Muscle layer of colon (tissue), 2 donors: ENCODE results near the gene MEGF8.
"Not testable (repeated sequence)": the region's sequence is repeated elsewhere in the genome, so short reads cannot be mapped to it uniquely, and the experiment has no call there.

Experiments
- H3K27ac ChIP-seq: one replicate; pipeline ENCODE4 v1.7.0; 2013; ENCODE audit warnings: low read depth, mild to moderate bottlenecking, low read length, moderate library complexity
- H3K27me3 ChIP-seq, 2 donors: one replicate each; pipeline ENCODE4 v1.7.0; 2013; ENCODE audit warnings: low read length in 2 of 2, mild to moderate bottlenecking in 2 of 2; ENCODE audit not compliant: insufficient read depth in 2 of 2, control insufficient read depth in 1 of 2
- H3K36me3 ChIP-seq: one replicate; pipeline ENCODE4 v1.7.0; 2013; ENCODE audit warnings: mild to moderate bottlenecking, low read length; ENCODE audit not compliant: insufficient read depth
- H3K4me1 ChIP-seq: one replicate; pipeline ENCODE4 v1.7.0; 2013; ENCODE audit warnings: mild to moderate bottlenecking, low read length; ENCODE audit not compliant: insufficient read depth
- H3K4me3 ChIP-seq, 2 donors: one replicate each; pipeline ENCODE4 v1.7.0; 2013; ENCODE audit warnings: low read length in 2 of 2, low read depth in 1 of 2, mild to moderate bottlenecking in 1 of 2, moderate library complexity in 1 of 2
- H3K9ac ChIP-seq: one replicate; pipeline ENCODE4 v1.7.0; 2013; ENCODE audit warnings: low read length
- H3K9me3 ChIP-seq: one replicate; pipeline ENCODE4 v1.7.0; 2013; ENCODE audit warnings: mild to moderate bottlenecking, low read length
- donor health status: abdominal sarcoma.
- donor health status: Adenocarcinoma of cecum.

The MEGF8 gene

GRCh38 chr19:42325896-42326771 lies 699 bp downstream of the MEGF8 start:
- H3K27ac ChIP-seq: peak overlapping the region; percentile 39
- H3K4me1 ChIP-seq: peaks cover 19% of the 10 kb centered on the region
- peak overlapping the region; percentile 25 to 97 for H3K4me3 ChIP-seq

GRCh38 chr19:42326969-42327368 lies 1.5 kb downstream of the MEGF8 start:
- Histone ChIP-seq H3K4me3 (peak overlapping the region in 1 of 2 donors; percentile 7), H3K9ac (no peak overlapping the region)

More at GRCh38 chr19:42325896-42326771, 699 bp downstream of the MEGF8 start:
- Histone ChIP-seq H3K36me3 (no peaks in the 10 kb centered on the region), H3K27me3 (peaks cover 15 to 17% of the 10 kb centered on the region in 2 donors), H3K9me3 (no peaks in the 10 kb centered on the region), H3K9ac (peak overlapping the region; percentile 90)

DNA sequence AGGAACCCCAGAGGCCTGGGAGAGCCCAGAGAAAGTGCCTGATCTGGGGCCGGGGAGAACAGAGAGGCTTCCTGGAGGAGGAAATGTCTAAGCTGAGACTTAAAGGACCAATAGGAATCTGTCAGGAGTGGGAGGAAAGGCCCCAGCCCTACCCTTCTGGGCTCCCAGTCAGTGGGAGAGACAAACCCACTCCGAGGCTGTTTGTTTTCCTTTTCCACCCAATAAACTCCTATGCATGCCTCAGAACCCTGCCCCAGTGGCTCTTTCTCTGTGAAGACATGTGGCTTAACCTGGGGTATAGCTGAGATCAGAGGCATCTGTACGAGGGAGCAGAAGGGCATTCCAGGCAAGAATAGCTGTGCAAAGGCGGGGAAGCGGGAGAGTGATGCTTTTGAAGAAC lies 1.9 kb downstream of the MEGF8 start:
- Histone ChIP-seq H3K9ac (no peak overlapping the region), H3K9me3 (no peaks in the 10 kb centered on the region), H3K4me1 (peaks cover 19% of the 10 kb centered on the region), H3K27me3 (peaks cover 15 to 17% of the 10 kb centered on the region in 2 donors), H3K4me3 (peak overlapping the region in 1 of 2 donors; percentile 7), H3K36me3 (no peaks in the 10 kb centered on the region), H3K27ac (no peak overlapping the region)

More at GRCh38 chr19:42326969-42327368, 1.5 kb downstream of the MEGF8 start:
- Histone ChIP-seq H3K27me3 (peaks cover 15 to 17% of the 10 kb centered on the region in 2 donors), H3K4me1 (peaks cover 19% of the 10 kb centered on the region), H3K36me3 (no peaks in the 10 kb centered on the region), H3K27ac (no peak overlapping the region), H3K9me3 (no peaks in the 10 kb centered on the region)

- no peak overlapping the region for H3K4me3 ChIP-seq
- H3K27me3 ChIP-seq: peaks cover 11 to 17% of the 10 kb centered on the region in 2 donors
- peaks cover 19% of the 10 kb centered on the region for H3K4me1 ChIP-seq
- H3K9ac ChIP-seq: no peak overlapping the region
- H3K27ac ChIP-seq: no peak overlapping the region
- no peaks in the 10 kb centered on the region for H3K36me3 ChIP-seq
- no peaks in the 10 kb centered on the region for H3K9me3 ChIP-seq
These were observed 2.7 kb downstream of the MEGF8 start for GRCh38 chr19:42328106-42328505.

DNA sequence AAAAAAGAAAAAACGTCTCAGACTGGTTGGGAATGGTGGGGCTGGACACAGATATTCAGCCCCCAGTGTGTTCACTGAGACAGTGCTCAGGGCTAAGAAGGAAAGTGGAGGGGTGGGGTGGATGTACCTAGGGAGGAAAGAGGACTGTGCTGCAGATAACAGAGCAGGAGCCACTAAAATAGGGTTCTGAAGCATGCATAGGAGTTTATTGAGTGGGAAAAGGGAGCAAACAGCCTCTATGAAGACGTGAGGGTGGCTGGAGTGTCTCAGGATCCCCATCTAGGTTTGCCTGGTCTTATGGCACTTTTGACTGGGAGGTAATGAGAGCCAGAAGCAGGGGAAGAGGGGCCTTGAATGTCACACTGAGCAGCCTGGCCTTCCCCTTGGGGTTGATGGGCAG lies 3.4 kb downstream of the MEGF8 start:
- no peaks in the 10 kb centered on the region for H3K9me3 ChIP-seq
- H3K27me3 ChIP-seq: peaks cover 6 to 10% of the 10 kb centered on the region in 2 donors
- H3K4me3 ChIP-seq: no peak overlapping the region
- H3K27ac ChIP-seq: no peak overlapping the region
- no peaks in the 10 kb centered on the region for H3K36me3 ChIP-seq
- H3K9ac ChIP-seq: no peak overlapping the region
- peaks cover 19% of the 10 kb centered on the region for H3K4me1 ChIP-seq

GRCh38 chr19:42330241-42330711 lies 4.8 kb downstream of the MEGF8 start:
- H3K27ac ChIP-seq: no peak overlapping the region
- H3K9ac ChIP-seq: no peak overlapping the region

GRCh38 chr19:42331333-42331732 lies 5.9 kb downstream of the MEGF8 start:
- H3K27me3 ChIP-seq, H3K27ac ChIP-seq, H3K36me3 ChIP-seq, H3K9ac ChIP-seq, H3K4me3 ChIP-seq, H3K9me3 ChIP-seq: not testable (repeated sequence)
- H3K4me1 ChIP-seq: peaks cover 13% of the 10 kb centered on the region

More at GRCh38 chr19:42330241-42330711, 4.8 kb downstream of the MEGF8 start:
- Histone ChIP-seq H3K9me3 (no peaks in the 10 kb centered on the region), H3K36me3 (peaks cover 7% of the 10 kb centered on the region), H3K4me1 (peaks cover 14% of the 10 kb centered on the region), H3K27me3 (no peaks in the 10 kb centered on the region), H3K4me3 (no peak overlapping the region)

DNA sequence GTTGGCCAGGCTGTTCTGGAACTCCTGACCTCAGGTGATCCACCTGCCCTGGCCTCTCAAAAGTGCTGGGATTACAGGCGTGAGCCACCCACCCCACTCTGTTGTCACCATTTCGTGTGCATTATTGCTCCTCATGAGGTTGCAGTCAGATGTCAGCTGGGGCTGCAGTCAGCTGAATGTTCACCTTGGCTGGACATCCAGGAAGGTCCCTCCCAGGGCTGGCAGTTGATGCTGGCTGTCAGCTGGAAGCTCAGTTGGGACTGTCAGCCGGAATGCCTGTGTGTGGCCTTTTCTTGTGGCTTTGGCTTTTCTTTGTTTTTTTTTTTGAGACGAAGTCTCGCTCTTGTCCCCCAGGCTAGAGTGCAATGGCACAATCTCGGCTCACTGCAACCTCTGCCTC lies 6.6 kb downstream of the MEGF8 start:
- no peaks in the 10 kb centered on the region for H3K9me3 ChIP-seq
- H3K36me3 ChIP-seq: peaks cover 16% of the 10 kb centered on the region
- H3K27me3 ChIP-seq: no peaks in the 10 kb centered on the region
- no peak overlapping the region for H3K9ac ChIP-seq
- H3K4me1 ChIP-seq: peaks cover 6% of the 10 kb centered on the region
- H3K4me3 ChIP-seq: no peak overlapping the region
- H3K27ac ChIP-seq: no peak overlapping the region

DNA sequence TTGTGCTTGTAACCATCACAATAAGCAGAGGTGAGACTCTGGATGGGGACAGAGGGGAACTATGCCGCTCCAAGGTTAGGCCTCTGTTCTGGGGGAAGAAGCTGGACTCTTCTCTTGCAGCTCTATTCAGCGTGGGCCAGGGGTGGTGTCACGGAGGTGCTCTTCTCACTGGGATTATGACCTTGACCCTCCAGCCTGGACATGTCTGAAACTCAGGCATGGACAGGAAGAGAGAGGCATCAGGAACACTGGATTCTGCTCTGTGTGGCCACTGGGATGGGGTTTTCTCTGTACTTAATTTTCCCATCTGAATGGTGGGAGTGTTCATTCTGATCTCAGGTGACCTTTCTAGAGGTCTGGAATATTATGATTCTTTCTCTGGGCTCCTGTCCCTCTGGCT lies 7.6 kb downstream of the MEGF8 start:
- peaks cover 18% of the 10 kb centered on the region for H3K36me3 ChIP-seq
- H3K4me3 ChIP-seq: no peak overlapping the region
- H3K9ac ChIP-seq: no peak overlapping the region
- H3K27me3 ChIP-seq: no peaks in the 10 kb centered on the region
- no peak overlapping the region for H3K27ac ChIP-seq
- H3K9me3 ChIP-seq: no peaks in the 10 kb centered on the region
- H3K4me1 ChIP-seq: no peaks in the 10 kb centered on the region

- Histone ChIP-seq H3K27me3 (no peaks in the 10 kb centered on the region), H3K36me3 (peaks cover 18% of the 10 kb centered on the region), H3K4me1 (no peaks in the 10 kb centered on the region), H3K4me3 (no peak overlapping the region), H3K27ac (no peak overlapping the region), H3K9ac (no peak overlapping the region), H3K9me3 (no peaks in the 10 kb centered on the region)
These were observed 8.7 kb downstream of the MEGF8 start for GRCh38 chr19:42333975-42334696.

DNA sequence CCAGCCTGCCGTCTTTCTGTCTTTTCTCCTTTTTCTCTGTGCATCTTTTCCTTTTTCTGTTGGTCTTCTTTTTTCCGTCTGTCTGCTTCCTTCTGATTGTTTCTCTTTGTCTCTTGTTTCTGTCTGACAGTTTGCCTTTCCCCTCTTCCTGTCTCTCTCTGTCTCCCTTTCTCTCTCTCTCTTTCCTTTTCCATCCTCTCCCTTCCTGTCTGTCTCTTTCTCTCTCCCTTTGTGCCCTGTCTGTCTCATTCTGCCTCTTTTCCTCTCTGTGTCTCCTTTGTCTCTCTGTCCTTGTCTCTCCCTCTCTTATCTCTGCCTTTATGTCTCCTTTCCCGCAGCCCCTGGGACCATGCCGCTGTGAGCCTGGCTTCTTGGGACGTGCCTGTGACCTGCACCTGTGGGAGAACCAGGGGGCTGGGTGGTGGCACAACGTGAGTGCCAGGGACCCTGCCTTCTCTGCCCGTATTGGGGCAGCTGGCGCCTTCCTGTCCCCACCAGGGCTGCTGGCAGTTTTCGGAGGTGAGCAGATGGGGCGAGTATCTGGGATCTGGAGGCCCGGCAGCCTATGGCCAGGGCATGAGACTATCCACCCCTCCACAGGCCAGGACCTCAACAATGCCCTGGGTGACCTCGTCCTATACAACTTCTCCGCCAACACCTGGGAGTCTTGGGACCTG lies 9.4 kb downstream of the MEGF8 start:
- H3K36me3 ChIP-seq: peaks cover 18% of the 10 kb centered on the region

More for the DNA sequence above, 9.4 kb downstream of the MEGF8 start:
- Histone ChIP-seq H3K9ac (no peak overlapping the region), H3K4me1 (no peaks in the 10 kb centered on the region), H3K27ac (no peak overlapping the region), H3K4me3 (no peak overlapping the region), H3K27me3 (no peaks in the 10 kb centered on the region), H3K9me3 (no peaks in the 10 kb centered on the region)
